GM18508 (cell line): ENCODE data around the gene MED22.
"Not testable (repeated sequence)": the region's sequence is repeated elsewhere in the genome, so short reads cannot be mapped to it uniquely, and the experiment has no call there.

Experiments
- ATAC-seq: cut with Tn5 transposase; IDR thresholded peaks from one replicate; pipeline ENCODE4 v1.9.1; 2021; ENCODE audit warnings: moderate number of reproducible peaks; ENCODE audit not compliant: insufficient read depth, unreplicated experiment

MED22 gene

GRCh38 chr9:133340916-133341315 lies 7.0 kb downstream of the MED22 start:
- ATAC-seq: no peak

GRCh38 chr9:133340256-133340655 lies 7.7 kb downstream of the MED22 start:
- ATAC-seq: no peak

GRCh38 chr9:133339641-133340040 lies 8.3 kb downstream of the MED22 start:
- no peak for ATAC-seq

- no peak for ATAC-seq
Observed at GRCh38 chr9:133335924-133336811, 11.8 kb downstream of the MED22 start, which contains the start of gene SURF6. TSS of gene SURF6 (minus strand) at chr9:133336188. CDS start at chr9:133336132, 56 bp downstream.

GRCh38 chr9:133334888-133335287 lies 13.0 kb downstream of the MED22 start:
- not testable (repeated sequence) for ATAC-seq

GRCh38 chr9:133334161-133334560 lies 13.8 kb downstream of the MED22 start:
- ATAC-seq: no peak

- no peak for ATAC-seq
Observed at GRCh38 chr9:133333566-133333965, 14.4 kb downstream of the MED22 start.

GRCh38 chr9:133333011-133333410 lies 14.9 kb downstream of the MED22 start:
- no peak for ATAC-seq

- no peak for ATAC-seq
Observed at GRCh38 chr9:133332381-133332730, 15.6 kb downstream of the MED22 start.

- ATAC-seq: no peak
Observed at GRCh38 chr9:133331641-133332380, 16.1 kb downstream of the MED22 start.

- no peak for ATAC-seq
Observed at GRCh38 chr9:133331221-133331620, 16.7 kb downstream of the MED22 start.

GRCh38 chr9:133329306-133330156 lies 18.4 kb downstream of the MED22 start:
- not testable (repeated sequence) for ATAC-seq

GRCh38 chr9:133327834-133328484 lies 20.0 kb downstream of the MED22 start:
- ATAC-seq: no peak

GRCh38 chr9:133327021-133327420 lies 20.9 kb downstream of the MED22 start:
- ATAC-seq: not testable (repeated sequence)

GRCh38 chr9:133323991-133324703 lies 23.8 kb downstream of the MED22 start:
- ATAC-seq: no peak

GRCh38 chr9:133323211-133323610 lies 24.7 kb downstream of the MED22 start:
- no peak for ATAC-seq

GRCh38 chr9:133322701-133323100 lies 25.2 kb downstream of the MED22 start:
- no peak for ATAC-seq

- ATAC-seq: no peak
Observed at GRCh38 chr9:133321411-133321935, 26.5 kb downstream of the MED22 start.

- ATAC-seq: no peak
Observed at GRCh38 chr9:133320421-133320881, 27.5 kb downstream of the MED22 start.
